ENCODE data around the gene PRSS36.

DNA sequence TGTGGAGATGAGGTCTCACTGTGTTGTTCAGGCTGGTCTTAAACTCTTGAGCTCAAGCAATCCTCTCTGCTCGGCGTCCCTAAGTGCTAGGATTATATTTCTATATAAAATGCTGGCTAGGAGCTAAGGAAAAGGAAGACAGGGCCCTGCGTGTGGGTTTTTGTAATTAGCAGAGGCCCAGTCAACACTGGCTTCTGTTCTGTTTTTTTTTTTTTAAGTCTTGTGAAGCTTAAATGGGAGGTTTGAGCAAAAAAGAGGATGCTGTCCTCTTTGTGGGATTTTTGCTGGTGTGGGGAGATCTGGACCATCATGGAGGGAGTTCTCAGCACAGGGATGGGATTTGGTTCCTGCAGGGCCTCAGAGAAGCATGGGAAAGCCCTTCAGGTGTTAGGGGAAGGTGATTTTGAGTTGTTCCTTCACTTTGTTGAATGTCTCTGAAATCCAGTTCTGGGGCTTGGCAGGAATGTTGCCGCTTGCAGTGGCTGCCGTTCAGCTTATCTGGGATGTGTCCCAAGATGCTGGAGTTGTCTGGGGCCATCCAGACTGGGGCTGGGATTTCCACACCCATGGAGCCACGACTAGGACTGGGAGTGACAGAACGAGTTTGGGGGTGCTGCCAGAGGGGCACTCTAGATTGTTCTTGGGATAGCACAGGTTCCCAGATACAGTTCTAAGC, 48.5 kb upstream of the PRSS36 start:
- no peak for TF ChIP-seq EZH2 (IDR thresholded peaks at IDR 0.05; ENCODE audit: borderline replicate concordance, low read length)
- TF ChIP-seq, protein P1, sequence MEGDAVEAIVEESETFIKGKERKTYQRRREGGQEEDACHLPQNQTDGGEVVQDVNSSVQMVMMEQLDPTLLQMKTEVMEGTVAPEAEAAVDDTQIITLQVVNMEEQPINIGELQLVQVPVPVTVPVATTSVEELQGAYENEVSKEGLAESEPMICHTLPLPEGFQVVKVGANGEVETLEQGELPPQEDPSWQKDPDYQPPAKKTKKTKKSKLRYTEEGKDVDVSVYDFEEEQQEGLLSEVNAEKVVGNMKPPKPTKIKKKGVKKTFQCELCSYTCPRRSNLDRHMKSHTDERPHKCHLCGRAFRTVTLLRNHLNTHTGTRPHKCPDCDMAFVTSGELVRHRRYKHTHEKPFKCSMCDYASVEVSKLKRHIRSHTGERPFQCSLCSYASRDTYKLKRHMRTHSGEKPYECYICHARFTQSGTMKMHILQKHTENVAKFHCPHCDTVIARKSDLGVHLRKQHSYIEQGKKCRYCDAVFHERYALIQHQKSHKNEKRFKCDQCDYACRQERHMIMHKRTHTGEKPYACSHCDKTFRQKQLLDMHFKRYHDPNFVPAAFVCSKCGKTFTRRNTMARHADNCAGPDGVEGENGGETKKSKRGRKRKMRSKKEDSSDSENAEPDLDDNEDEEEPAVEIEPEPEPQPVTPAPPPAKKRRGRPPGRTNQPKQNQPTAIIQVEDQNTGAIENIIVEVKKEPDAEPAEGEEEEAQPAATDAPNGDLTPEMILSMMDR (IDR thresholded peaks at IDR 0.05; ENCODE audit: low read length): no peak

Data from OCI-LY1 (cell line).